B cell (primary cell): ENCODE measurements around the gene GLRA3. TPM values are rescaled to one million over a fixed set of nuclear protein-coding genes. Genes with fewer than 3 reads are reported as not detected.
A peak's percentile ranks its signal among the peaks of the same experiment; 100 is the strongest.
"Not testable (repeated sequence)": the region's sequence is repeated elsewhere in the genome, so short reads cannot be mapped to it uniquely, and the experiment has no call there.

ENCODE experiments used
- ATAC-seq: fragments of 200-7000 bp; cut with Tn5 transposase; one replicate; pipeline ENCODE4 v1.10.0; 2021; ENCODE audit warnings: low read depth, mild to moderate bottlenecking, moderate number of reproducible peaks, moderate library complexity
- CTCF ChIA-PET: fragments of 350-600 bp; sonication (Branson Sonifier 250); formaldehyde crosslinking; loops from one replicate; lab custom pipeline; 2021; ENCODE audit warnings: antibody characterized with exemption, inconsistent platforms; lab: Charles Lee
- POLR2A ChIA-PET: fragments of 350-600 bp; sonication (Branson Sonifier 250); formaldehyde crosslinking; loops from one replicate; lab custom pipeline; 2021; ENCODE audit warnings: antibody characterized with exemption; lab: Charles Lee
- DNase-seq: peaks from one replicate; pipeline ENCODE4 v3.0.0; 2013
- H2AFZ ChIP-seq: 2 replicates; pipeline ENCODE4 v1.6.1; 2012; ENCODE audit warnings: mild to moderate bottlenecking, low read depth, low read length; ENCODE audit not compliant: insufficient read depth, poor library complexity, severe bottlenecking
- H3K27ac ChIP-seq, 2 donors: 1 replicate in 1 of 2; 2 replicates in 1 of 2; pipeline ENCODE4 v1.5.1; 2012 to 2013; ENCODE audit warnings: low read length in 2 of 2, mild to moderate bottlenecking in 2 of 2, moderate library complexity in 1 of 2
- H3K27me3 ChIP-seq, 4 experiments: fragments of 200-600 bp in 1 of 4; sonication (generic) in 1 of 4; replicated peaks in 1 of 4; 1 replicate in 2 of 4; 2 replicates in 2 of 4; pipeline versions ENCODE4 v1.6.1 to v1.7.0; 2013 to 2016; ENCODE audit warnings: low read length in 3 of 4, mild to moderate bottlenecking in 2 of 4, mixed read lengths in 1 of 4, moderate library complexity in 1 of 4; ENCODE audit not compliant: insufficient read depth in 4 of 4, control insufficient read depth in 3 of 4; ENCODE audit errors: control extremely low read depth in 1 of 4
- H3K36me3 ChIP-seq, 2 experiments: replicated peaks in 1 of 2; 1 replicate in 1 of 2; 2 replicates in 1 of 2; pipeline versions ENCODE4 v1.6.1 to v1.7.1; 2013; ENCODE audit warnings: low read length in 1 of 2; ENCODE audit not compliant: insufficient read depth in 2 of 2, control insufficient read depth in 1 of 2; ENCODE audit errors: control extremely low read depth in 1 of 2, extremely low read depth in 1 of 2
- H3K4me1 ChIP-seq, 2 donors: fragments of 200-600 bp in 1 of 2; sonication (generic) in 1 of 2; 1 replicate in 1 of 2; 2 replicates in 1 of 2; pipeline versions ENCODE4 v1.5.1 to v1.6.1; 2013 to 2017; ENCODE audit warnings: low read length in 2 of 2; ENCODE audit not compliant: control insufficient read depth in 2 of 2, insufficient read depth in 2 of 2
- H3K4me2 ChIP-seq: replicated peaks from 2 replicates; pipeline ENCODE3; 2012; ENCODE audit warnings: mild to moderate bottlenecking, low read depth, low read length; ENCODE audit not compliant: poor library complexity, severe bottlenecking
- H3K4me3 ChIP-seq, 5 experiments: fragments of 200-600 bp in 1 of 5; sonication (generic) in 1 of 5; 1 replicate in 3 of 5; 2 replicates in 2 of 5; pipeline versions ENCODE4 v1.5.1 to v1.7.0; 2011 to 2016; ENCODE audit warnings: low read length in 4 of 5, mild to moderate bottlenecking in 4 of 5, low read depth in 2 of 5, control low read depth in 1 of 5, moderate library complexity in 1 of 5; ENCODE audit not compliant: insufficient read depth in 1 of 5; ENCODE audit errors: control extremely low read depth in 1 of 5, extremely low read depth in 1 of 5
- H3K79me2 ChIP-seq: fragments of 200-600 bp; sonication (generic); one replicate; pipeline ENCODE4 v1.6.0; 2016; ENCODE audit warnings: low read length; ENCODE audit not compliant: control insufficient read depth, insufficient read depth
- H3K9ac ChIP-seq: fragments of 200-600 bp; sonication (generic); 2 replicates; pipeline ENCODE4 v1.6.1; 2017; ENCODE audit warnings: mild to moderate bottlenecking, low read length, moderate library complexity
- H3K9me3 ChIP-seq, 3 donors: one replicate each; pipeline versions ENCODE4 v1.6.1 to v1.7.1; 2013; ENCODE audit warnings: low read length in 2 of 3; ENCODE audit not compliant: control insufficient read depth in 2 of 3, insufficient read depth in 1 of 3; ENCODE audit errors: control extremely low read depth in 1 of 3
- H4K20me1 ChIP-seq: 2 replicates; pipeline ENCODE4 v1.6.0; 2012; ENCODE audit warnings: mild to moderate bottlenecking, low read length; ENCODE audit not compliant: insufficient read depth, control insufficient read depth, poor library complexity, severe bottlenecking
- H3K27ac Mint-ChIP-seq: one replicate; pipeline ENCODE4 v1.8.0; 2021; ENCODE audit warnings: mixed read lengths
- H3K27me3 Mint-ChIP-seq: one replicate; pipeline ENCODE4 v1.8.0; 2021; ENCODE audit warnings: mixed read lengths
- H3K4me1 Mint-ChIP-seq: one replicate; pipeline ENCODE4 v1.8.0; 2021; ENCODE audit warnings: mixed read lengths
- H3K4me3 Mint-ChIP-seq: one replicate; pipeline ENCODE4 v1.8.0; 2021; ENCODE audit warnings: mixed read lengths
- H3K9me3 Mint-ChIP-seq: one replicate; pipeline ENCODE4 v1.8.0; 2022; ENCODE audit warnings: mixed read lengths; ENCODE audit not compliant: insufficient read depth
- CTCF ChIP-seq: fragments of 200-600 bp; IDR thresholded peaks from one replicate; pipeline ENCODE4 v1.8.0; 2022; ENCODE audit warnings: antibody characterized with exemption, mild to moderate bottlenecking
- EZH2 ChIP-seq: IDR thresholded peaks from 2 replicates; pipeline ENCODE4 v1.6.1; 2012; ENCODE audit warnings: borderline replicate concordance, low read depth, mild to moderate bottlenecking, moderate library complexity, low read length; ENCODE audit not compliant: insufficient read depth, poor library complexity, severe bottlenecking
- WGBS: methylation state at CpG from one replicate; pipeline ENCODE4 v1.1.5; 2013; ENCODE audit warnings: missing lambda C conversion rate; ENCODE audit not compliant: insufficient coverage; 5-methylcytosine and 5-hydroxymethylcytosine counted together
- intact Hi-C: fragments of 100-400 bp; cut with micrococcal nuclease; formaldehyde crosslinking; loops from one replicate; pipeline ENCODE4 v1.10.0; 2022
- polyA plus RNA-seq: library from polyadenylated mRNA; depleted of rRNA; stranded (reverse); fragments of >200 nt; gene quantifications from 2 replicates; pipeline ENCODE4 v1.2.3, GENCODE V29; 2012
- total RNA-seq, 2 donors: library from RNA; stranded (reverse); fragments of 120-200 nt in 1 of 2; gene quantifications; 1 replicate in 1 of 2; 2 replicates in 1 of 2; pipeline versions ENCODE4 v1.2.3 to v1.2.4, GENCODE V29; 2013 to 2022

Gene GLRA3
- total and polyA plus RNA-seq, 2 donors (not counting 1 experiment from before 2014, with no cell fraction given) = 0.12 to 0.30 TPM

GRCh38 chr4:174873931-174874330 is 44.9 kb upstream of the GLRA3 start:
- peaks cover 2% of the 10 kb centered on the region for H3K9me3 Mint-ChIP-seq
- no peaks in the 10 kb centered on the region for H3K4me1 ChIP-seq
- ChIA-PET CTCF (interaction anchor here (0.7 kb wide), 1 partner anchor 663 kb away, joined by 3 read pairs; no protein-coding TSS in a partner anchor), POLR2A (no interaction called here)
- no peaks in the 10 kb centered on the region for H3K27me3 ChIP-seq
- no peak overlapping the region for H3K9ac ChIP-seq
- ATAC-seq (no peak), DNase-seq (peak; percentile 18)
- WGBS = 38% methylated on average over 1 of the region's 1 CpG
- H3K4me1 Mint-ChIP-seq = peaks cover 3% of the 10 kb centered on the region
- H3K9me3 ChIP-seq = peaks cover 0 to 4% (median 0%) of the 10 kb centered on the region in 3 donors
- H3K27ac ChIP-seq = no peak overlapping the region
- H3K4me2 ChIP-seq = no peak overlapping the region
- no peak overlapping the region for H3K4me3 Mint-ChIP-seq
- peak; percentile 11 for TF ChIP-seq CTCF
- TF ChIP-seq EZH2 = no peak
- no peak overlapping the region for H3K4me3 ChIP-seq
- no peak overlapping the region for H2AFZ ChIP-seq
- no peaks in the 10 kb centered on the region for H3K27me3 Mint-ChIP-seq
- intact Hi-C loops = no loop called here
- H3K27ac Mint-ChIP-seq = no peak overlapping the region
- H4K20me1 ChIP-seq = no peaks in the 10 kb centered on the region
- no peaks in the 10 kb centered on the region for H3K36me3 ChIP-seq
- H3K79me2 ChIP-seq = no peaks in the 10 kb centered on the region

DNA sequence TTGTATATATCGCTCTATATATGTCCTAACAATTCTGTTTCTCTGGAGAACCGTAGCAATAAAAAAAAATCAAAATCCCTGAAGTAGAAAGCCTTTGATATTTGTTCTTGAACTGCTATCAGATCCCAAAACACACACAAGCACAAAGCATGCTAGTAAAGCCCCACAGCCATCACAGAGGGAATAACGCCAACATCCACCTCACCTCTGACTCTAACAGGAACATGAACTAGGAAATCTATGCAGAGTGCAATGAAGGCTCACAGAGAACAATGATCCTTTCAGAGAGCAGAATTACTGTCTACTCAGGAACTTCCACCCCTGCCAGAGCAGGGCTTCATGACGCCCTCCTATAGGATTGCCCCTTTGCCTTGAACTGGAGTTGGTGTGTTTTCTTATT is 44.1 kb upstream of the GLRA3 start:
- H3K9ac ChIP-seq, H3K27ac ChIP-seq, H3K36me3 ChIP-seq, H2AFZ ChIP-seq, CTCF ChIA-PET, H3K4me2 ChIP-seq, ATAC-seq, DNase-seq, H3K4me3 Mint-ChIP-seq, H3K9me3 ChIP-seq, H3K4me1 Mint-ChIP-seq, H3K27me3 Mint-ChIP-seq, H3K27me3 ChIP-seq, H3K79me2 ChIP-seq, H3K9me3 Mint-ChIP-seq, intact Hi-C loops, H4K20me1 ChIP-seq, POLR2A ChIA-PET, H3K27ac Mint-ChIP-seq, H3K4me1 ChIP-seq: not testable (repeated sequence)
- WGBS = 80% methylated on average over 1 of the region's 4 CpGs
- peak overlapping the region in 1 of 5 experiments; percentile 3 for H3K4me3 ChIP-seq
